DMS153 (cell line): ENCODE results near the gene GPSM3.
"Not testable (repeated sequence)": the region's sequence is repeated elsewhere in the genome, so short reads cannot be mapped to it uniquely, and the experiment has no call there.

ENCODE experiments used
- DNase-seq: peaks from one replicate; lab custom pipeline; 2025; lab: John Stamatoyannopoulos, UW

Gene GPSM3

GRCh38 chr6:32149932-32150870, 42.2 kb downstream of the GPSM3 start:
- DNase-seq, result no peak

- DNase-seq, result no peak
These were observed 43.2 kb downstream of the GPSM3 start for GRCh38 chr6:32149092-32149755.

GRCh38 chr6:32148289-32149091, 44.0 kb downstream of the GPSM3 start:
- no peak for DNase-seq

- DNase-seq, result no peak
These were observed 44.9 kb downstream of the GPSM3 start for GRCh38 chr6:32147401-32148132.

GRCh38 chr6:32146687-32147086, 45.8 kb downstream of the GPSM3 start:
- no peak for DNase-seq

GRCh38 chr6:32146287-32146686, 46.2 kb downstream of the GPSM3 start:
- DNase-seq, result no peak

GRCh38 chr6:32144238-32144637, 48.2 kb downstream of the GPSM3 start:
- DNase-seq, result not testable (repeated sequence)
